Liver (tissue), 9 donors: ENCODE data around the gene CYP39A1. TPM values are rescaled to one million over a fixed set of nuclear protein-coding genes. Genes with fewer than 3 reads are reported as not detected.

Experiments used
- DNase-seq: peaks from one replicate; pipeline ENCODE4 v3.0.0-alpha.2; 2017; ENCODE audit warnings: low spot score
- H3K27ac ChIP-seq, 2 donors: one replicate each; pipeline ENCODE4 v1.7.0; 2013; ENCODE audit warnings: inconsistent platforms in 2 of 2, low read length in 2 of 2, control low read depth in 1 of 2, low read depth in 1 of 2, mild to moderate bottlenecking in 1 of 2
- H3K27me3 ChIP-seq, 4 donors: one replicate each; pipeline versions ENCODE4 v1.6.1 to v1.7.0; 2013; ENCODE audit warnings: low read length in 3 of 4, inconsistent platforms in 1 of 4, mild to moderate bottlenecking in 1 of 4, moderate library complexity in 1 of 4; ENCODE audit not compliant: control insufficient read depth in 4 of 4, insufficient read depth in 4 of 4
- H3K36me3 ChIP-seq, 4 donors: one replicate each; pipeline versions ENCODE4 v1.6.1 to v1.7.0; 2013; ENCODE audit warnings: low read length in 3 of 4, mild to moderate bottlenecking in 3 of 4, low read depth in 1 of 4, moderate library complexity in 1 of 4; ENCODE audit not compliant: control insufficient read depth in 4 of 4, insufficient read depth in 3 of 4
- H3K4me1 ChIP-seq, 4 donors: one replicate each; pipeline versions ENCODE4 v1.6.1 to v1.7.0; 2013; ENCODE audit warnings: low read length in 3 of 4, mild to moderate bottlenecking in 3 of 4, moderate library complexity in 1 of 4; ENCODE audit not compliant: control insufficient read depth in 4 of 4, insufficient read depth in 4 of 4
- H3K4me3 ChIP-seq, 3 donors: one replicate each; pipeline versions ENCODE4 v1.6.1 to v1.7.0; 2013; ENCODE audit warnings: low read length in 3 of 3, control low read depth in 1 of 3, low read depth in 1 of 3, mild to moderate bottlenecking in 1 of 3
- H3K9ac ChIP-seq, 2 donors: one replicate each; pipeline ENCODE4 v1.7.0; 2013; ENCODE audit warnings: low read length in 2 of 2, mild to moderate bottlenecking in 2 of 2, moderate library complexity in 2 of 2, control low read depth in 1 of 2, low read depth in 1 of 2
- H3K9me3 ChIP-seq, 4 donors: one replicate each; pipeline versions ENCODE4 v1.6.1 to v1.7.0; 2013; ENCODE audit warnings: low read length in 3 of 4; ENCODE audit not compliant: control insufficient read depth in 4 of 4
- EGR1 ChIP-seq, 2 donors: IDR thresholded peaks; 2 replicates each; pipeline ENCODE4 v1.6.1; 2016 to 2018; ENCODE audit warnings: antibody characterized with exemption in 2 of 2, low read depth in 2 of 2
- FOXA1 ChIP-seq: IDR thresholded peaks from 2 replicates; pipeline ENCODE4 v1.6.1; 2016; ENCODE audit warnings: antibody characterized with exemption
- FOXA2 ChIP-seq: IDR thresholded peaks from 2 replicates; pipeline ENCODE4 v1.6.1; 2016; ENCODE audit warnings: antibody characterized with exemption
- GABPA ChIP-seq, 2 donors: IDR thresholded peaks in 1 of 2; conservative IDR thresholded peaks in 1 of 2; 2 replicates each; pipeline ENCODE4 v1.6.1; 2016; ENCODE audit warnings: antibody characterized with exemption in 2 of 2, mild to moderate bottlenecking in 1 of 2, moderate library complexity in 1 of 2
- HNF4A ChIP-seq, 2 donors: conservative IDR thresholded peaks; 2 replicates each; pipeline ENCODE4 v1.6.1; 2016; ENCODE audit warnings: antibody characterized with exemption in 2 of 2, mild to moderate bottlenecking in 2 of 2
- HNF4G ChIP-seq: IDR thresholded peaks from 2 replicates; pipeline ENCODE4 v1.6.1; 2016; ENCODE audit warnings: antibody characterized with exemption
- JUND ChIP-seq, 2 donors: IDR thresholded peaks; 2 replicates each; pipeline ENCODE4 v1.6.1; 2016; ENCODE audit warnings: antibody characterized with exemption in 2 of 2
- NR2F2 ChIP-seq: IDR thresholded peaks from 2 replicates; pipeline ENCODE4 v1.6.1; 2016; ENCODE audit warnings: antibody characterized with exemption
- RAD21 ChIP-seq, 2 donors: IDR thresholded peaks; 2 replicates each; pipeline ENCODE4 v1.6.1; 2016; ENCODE audit warnings: antibody characterized with exemption in 2 of 2, mild to moderate bottlenecking in 2 of 2
- RXRA ChIP-seq, 2 donors: IDR thresholded peaks; 2 replicates each; pipeline ENCODE4 v1.6.1; 2017 to 2018; ENCODE audit warnings: antibody characterized with exemption in 2 of 2, mild to moderate bottlenecking in 1 of 2
- SP1 ChIP-seq: IDR thresholded peaks from 2 replicates; pipeline ENCODE4 v1.6.1; 2018; ENCODE audit warnings: antibody characterized with exemption, mild to moderate bottlenecking
- TAF1 ChIP-seq: conservative IDR thresholded peaks from 2 replicates; pipeline ENCODE4 v1.6.1; 2016; ENCODE audit warnings: antibody characterized with exemption, mild to moderate bottlenecking
- YY1 ChIP-seq: IDR thresholded peaks from 2 replicates; pipeline ENCODE4 v1.6.1; 2016; ENCODE audit warnings: antibody characterized with exemption, mild to moderate bottlenecking
- WGBS: extraction: QIAGEN DNeasy Blood & Tissue Kit; methylation state at CpG from one replicate; pipeline ENCODE4 v1.1.7; 2013; 5-methylcytosine and 5-hydroxymethylcytosine counted together
- polyA plus RNA-seq, 2 donors: library from polyadenylated mRNA; stranded (reverse) in 1 of 2; unstranded in 1 of 2; fragments of 200-250 nt in 1 of 2; fragments of >200 nt in 1 of 2; fragmentation: Nextera tagmentation in 1 of 2; extraction: Ambion mirVana in 1 of 2; gene quantifications; one replicate each; pipeline versions ENCODE4 v1.2.1 to v1.2.3, GENCODE V29; 2013 to 2015
- total RNA-seq, 2 donors: library from RNA; depleted of rRNA; stranded (reverse); fragments of >200 nt; gene quantifications; one replicate each; pipeline ENCODE4 v1.2.3, GENCODE V29; 2014
- TF ChIP-seq, protein P1 (sequence below): IDR thresholded peaks from 2 replicates; pipeline ENCODE4 v1.6.1; 2016; ENCODE audit warnings: antibody characterized with exemption
- TF ChIP-seq, protein P2 (sequence below): IDR thresholded peaks from 2 replicates; pipeline ENCODE4 v1.6.1; 2016; ENCODE audit warnings: antibody characterized with exemption
- TF ChIP-seq, protein P3 (sequence below): IDR thresholded peaks from 2 replicates; pipeline ENCODE4 v1.6.1; 2016; ENCODE audit warnings: antibody characterized with exemption, mild to moderate bottlenecking
- donor health status: healthy.
- donor health status: healthy.
- donor health status: healthy.
- donor health status: healthy.
- donor health status: healthy.

Gene CYP39A1
- total and polyA plus RNA-seq, 4 donors = 10.8 to 29.8 (median 15.2) TPM

DNA sequence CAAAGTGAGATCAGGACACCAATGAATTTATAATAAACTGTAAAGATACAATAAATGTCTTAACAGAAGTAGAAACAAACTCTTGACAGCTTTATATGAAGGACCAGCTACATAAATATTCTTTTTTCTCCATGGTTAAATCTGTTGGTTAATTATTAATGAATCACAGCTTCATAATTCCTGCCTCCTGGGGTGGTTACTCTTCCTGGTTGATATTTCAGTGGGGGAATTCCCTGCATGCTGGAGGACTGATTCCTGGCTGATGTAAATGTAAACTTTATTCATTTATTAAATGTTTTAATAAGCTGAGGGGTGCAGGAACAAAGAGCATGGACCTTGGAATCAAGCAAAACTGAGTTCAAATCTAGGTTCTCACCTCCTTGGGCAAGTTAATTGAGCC is 145.2 kb downstream of the CYP39A1 start:
- Histone ChIP-seq H3K9me3 (no peaks in the 10 kb centered on the region), H3K4me1 (peaks cover 6 to 33% (median 30%) of the 10 kb centered on the region in 4 donors), H3K9ac (no peak overlapping the region), H3K4me3 (no peak overlapping the region), H3K27me3 (no peaks in the 10 kb centered on the region), H3K27ac (peak overlapping the region in 1 of 2 donors; percentile 19), H3K36me3 (no peaks in the 10 kb centered on the region)
- no peak for TF ChIP-seq HNF4G
- TF ChIP-seq EGR1 (IDR thresholded peaks at IDR 0.05; ENCODE audit: low read depth in 2 of 2) = no peak
- TF ChIP-seq RAD21 (IDR thresholded peaks at IDR 0.05) = no peak
- no peak for TF ChIP-seq TAF1
- TF ChIP-seq NR2F2 = no peak
- no peak for TF ChIP-seq FOXA1
- TF ChIP-seq JUND (IDR thresholded peaks at IDR 0.05) = no peak
- no peak for TF ChIP-seq GABPA (IDR thresholded peaks at IDR 0.05 in 1 of 2, conservative IDR thresholded peaks at IDR 0.05 in 1 of 2)
- no peak for TF ChIP-seq YY1
- peak; percentile 31 to 51 for TF ChIP-seq HNF4A (conservative IDR thresholded peaks at IDR 0.05)
- TF ChIP-seq SP1 = peak; percentile 35
- TF ChIP-seq, protein P1, sequence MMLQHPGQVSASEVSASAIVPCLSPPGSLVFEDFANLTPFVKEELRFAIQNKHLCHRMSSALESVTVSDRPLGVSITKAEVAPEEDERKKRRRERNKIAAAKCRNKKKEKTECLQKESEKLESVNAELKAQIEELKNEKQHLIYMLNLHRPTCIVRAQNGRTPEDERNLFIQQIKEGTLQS = no peak
- TF ChIP-seq FOXA2 = no peak
- TF ChIP-seq RXRA (IDR thresholded peaks at IDR 0.05) = peak in 1 of 2 donors; percentile 31
- TF ChIP-seq, protein P2, sequence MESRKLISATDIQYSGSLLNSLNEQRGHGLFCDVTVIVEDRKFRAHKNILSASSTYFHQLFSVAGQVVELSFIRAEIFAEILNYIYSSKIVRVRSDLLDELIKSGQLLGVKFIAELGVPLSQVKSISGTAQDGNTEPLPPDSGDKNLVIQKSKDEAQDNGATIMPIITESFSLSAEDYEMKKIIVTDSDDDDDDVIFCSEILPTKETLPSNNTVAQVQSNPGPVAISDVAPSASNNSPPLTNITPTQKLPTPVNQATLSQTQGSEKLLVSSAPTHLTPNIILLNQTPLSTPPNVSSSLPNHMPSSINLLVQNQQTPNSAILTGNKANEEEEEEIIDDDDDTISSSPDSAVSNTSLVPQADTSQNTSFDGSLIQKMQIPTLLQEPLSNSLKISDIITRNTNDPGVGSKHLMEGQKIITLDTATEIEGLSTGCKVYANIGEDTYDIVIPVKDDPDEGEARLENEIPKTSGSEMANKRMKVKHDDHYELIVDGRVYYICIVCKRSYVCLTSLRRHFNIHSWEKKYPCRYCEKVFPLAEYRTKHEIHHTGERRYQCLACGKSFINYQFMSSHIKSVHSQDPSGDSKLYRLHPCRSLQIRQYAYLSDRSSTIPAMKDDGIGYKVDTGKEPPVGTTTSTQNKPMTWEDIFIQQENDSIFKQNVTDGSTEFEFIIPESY = no peak
- TF ChIP-seq, protein P3, sequence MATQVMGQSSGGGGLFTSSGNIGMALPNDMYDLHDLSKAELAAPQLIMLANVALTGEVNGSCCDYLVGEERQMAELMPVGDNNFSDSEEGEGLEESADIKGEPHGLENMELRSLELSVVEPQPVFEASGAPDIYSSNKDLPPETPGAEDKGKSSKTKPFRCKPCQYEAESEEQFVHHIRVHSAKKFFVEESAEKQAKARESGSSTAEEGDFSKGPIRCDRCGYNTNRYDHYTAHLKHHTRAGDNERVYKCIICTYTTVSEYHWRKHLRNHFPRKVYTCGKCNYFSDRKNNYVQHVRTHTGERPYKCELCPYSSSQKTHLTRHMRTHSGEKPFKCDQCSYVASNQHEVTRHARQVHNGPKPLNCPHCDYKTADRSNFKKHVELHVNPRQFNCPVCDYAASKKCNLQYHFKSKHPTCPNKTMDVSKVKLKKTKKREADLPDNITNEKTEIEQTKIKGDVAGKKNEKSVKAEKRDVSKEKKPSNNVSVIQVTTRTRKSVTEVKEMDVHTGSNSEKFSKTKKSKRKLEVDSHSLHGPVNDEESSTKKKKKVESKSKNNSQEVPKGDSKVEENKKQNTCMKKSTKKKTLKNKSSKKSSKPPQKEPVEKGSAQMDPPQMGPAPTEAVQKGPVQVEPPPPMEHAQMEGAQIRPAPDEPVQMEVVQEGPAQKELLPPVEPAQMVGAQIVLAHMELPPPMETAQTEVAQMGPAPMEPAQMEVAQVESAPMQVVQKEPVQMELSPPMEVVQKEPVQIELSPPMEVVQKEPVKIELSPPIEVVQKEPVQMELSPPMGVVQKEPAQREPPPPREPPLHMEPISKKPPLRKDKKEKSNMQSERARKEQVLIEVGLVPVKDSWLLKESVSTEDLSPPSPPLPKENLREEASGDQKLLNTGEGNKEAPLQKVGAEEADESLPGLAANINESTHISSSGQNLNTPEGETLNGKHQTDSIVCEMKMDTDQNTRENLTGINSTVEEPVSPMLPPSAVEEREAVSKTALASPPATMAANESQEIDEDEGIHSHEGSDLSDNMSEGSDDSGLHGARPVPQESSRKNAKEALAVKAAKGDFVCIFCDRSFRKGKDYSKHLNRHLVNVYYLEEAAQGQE = no peak
- no peak for DNase-seq

DNA sequence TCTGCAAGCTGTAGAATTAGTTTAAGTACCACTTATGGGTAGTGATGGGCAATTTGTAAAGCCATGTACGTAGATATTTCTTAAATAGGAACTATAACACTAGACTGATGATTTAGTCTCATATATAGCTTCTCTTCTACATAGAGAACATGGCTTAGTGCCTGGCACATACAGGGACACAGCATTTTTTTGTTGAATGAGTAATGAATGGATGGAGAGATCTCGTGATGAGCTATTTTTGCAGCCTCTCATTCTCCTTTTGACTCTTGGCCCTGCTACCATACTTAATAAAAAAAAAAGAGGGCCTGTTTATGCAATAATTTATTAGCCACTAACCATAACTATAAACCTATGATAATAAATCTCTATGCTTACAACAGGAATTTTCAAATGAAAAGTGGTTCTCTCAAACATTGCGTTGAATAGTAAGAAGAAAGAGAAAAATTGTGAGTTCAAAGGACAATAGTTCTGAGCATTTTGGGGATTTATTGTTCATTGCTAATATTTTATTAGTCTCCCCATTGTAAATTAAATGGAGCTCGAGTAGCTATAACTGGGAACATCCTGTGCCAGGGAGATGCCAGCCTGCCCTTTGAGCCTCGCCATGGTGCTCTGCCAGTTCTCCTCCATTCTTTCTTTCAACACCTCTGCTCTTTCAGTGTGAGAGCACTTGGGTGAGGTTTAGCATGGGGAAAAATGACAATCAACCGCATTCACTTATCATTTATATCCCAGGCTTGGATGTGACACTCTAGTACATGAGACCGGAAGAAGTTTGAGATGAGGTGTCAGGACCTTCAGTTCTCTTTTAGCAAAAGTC is 146.7 kb downstream of the CYP39A1 start:
- no peaks in the 10 kb centered on the region for H3K27me3 ChIP-seq
- no peak overlapping the region for H3K4me3 ChIP-seq
- H3K4me1 ChIP-seq = peaks cover 6 to 28% (median 25%) of the 10 kb centered on the region in 4 donors
- H3K36me3 ChIP-seq = no peaks in the 10 kb centered on the region
- DNase-seq = no peak
- H3K9me3 ChIP-seq = no peaks in the 10 kb centered on the region
- TF ChIP-seq FOXA2 = no peak
- H3K27ac ChIP-seq = no peak overlapping the region
- no peak overlapping the region for H3K9ac ChIP-seq
- WGBS = 84% methylated on average over 7 of the region's 7 CpGs
